Tibial nerve (tissue), 4 donors: ENCODE results near the gene PGLYRP4. TPM values are rescaled to one million over a fixed set of nuclear protein-coding genes. Genes with fewer than 3 reads are reported as not detected.

Experiments
- DNase-seq, 2 donors: peaks; one replicate each; pipeline ENCODE4 v3.0.0-alpha.2; 2019; ENCODE audit warnings: low spot score in 2 of 2
- H3K27ac ChIP-seq, 4 donors: fragments of 200-600 bp; sonication (generic) in 3 of 4; one replicate each; pipeline ENCODE4 v1.5.1; 2017 to 2019; ENCODE audit warnings: mild to moderate bottlenecking in 1 of 4
- H3K27me3 ChIP-seq, 2 donors: fragments of 200-600 bp; sonication (generic) in 1 of 2; one replicate each; pipeline versions ENCODE4 v1.5.1 to v1.6.0; 2017 to 2019
- H3K36me3 ChIP-seq, 3 donors: fragments of 200-600 bp; sonication (generic); one replicate each; pipeline ENCODE4 v1.5.1; 2018 to 2019
- H3K4me1 ChIP-seq, 4 donors: fragments of 200-600 bp; sonication (generic) in 3 of 4; one replicate each; pipeline ENCODE4 v1.5.1; 2017 to 2019
- H3K4me3 ChIP-seq, 4 donors: fragments of 200-600 bp; sonication (generic) in 3 of 4; one replicate each; pipeline ENCODE4 v1.5.1; 2017 to 2019; ENCODE audit warnings: mild to moderate bottlenecking in 1 of 4, moderate library complexity in 1 of 4
- H3K9me3 ChIP-seq, 4 donors: fragments of 200-600 bp; sonication (generic) in 3 of 4; one replicate each; pipeline ENCODE4 v1.5.1; 2017 to 2019
- EP300 ChIP-seq, 2 donors: sonication (generic); formaldehyde crosslinking; IDR thresholded peaks; one replicate each; pipeline ENCODE4 v1.6.1; 2017; ENCODE audit warnings: antibody characterized with exemption in 2 of 2, mild to moderate bottlenecking in 1 of 2
- POLR2A ChIP-seq, 2 donors: fragments of 450-650 bp; IDR thresholded peaks; one replicate each; pipeline ENCODE4 v1.6.1; 2017; ENCODE audit warnings: antibody characterized with exemption in 2 of 2, mild to moderate bottlenecking in 2 of 2, moderate library complexity in 2 of 2
- WGBS, 2 donors: methylation state at CpG; one replicate each; pipeline ENCODE4 v1.1.5; 2018; 5-methylcytosine and 5-hydroxymethylcytosine counted together
- small RNA-seq: library from RNA; depleted of rRNA; stranded (forward); fragments of <200 nt; gene quantifications from one replicate; pipeline ENCODE3, GENCODE V24; 2016
- total RNA-seq, 4 donors: library from RNA; depleted of rRNA; stranded (reverse); fragments of >200 nt; gene quantifications; one replicate each; pipeline ENCODE4 v1.1.0, GENCODE V29; 2016
- TF ChIP-seq, protein P1 (sequence below), 5 experiments: fragments of 200-600 bp in 3 of 5; fragments of 450-650 bp in 2 of 5; sonication (generic) in 3 of 5; IDR thresholded peaks; one replicate each; pipeline ENCODE4 v1.5.1; 2016 to 2019; ENCODE audit warnings: antibody characterized with exemption in 5 of 5, mild to moderate bottlenecking in 3 of 5, moderate library complexity in 2 of 5

The PGLYRP4 gene
- total RNA-seq, 4 donors from 2014 or later, result not detected

DNA sequence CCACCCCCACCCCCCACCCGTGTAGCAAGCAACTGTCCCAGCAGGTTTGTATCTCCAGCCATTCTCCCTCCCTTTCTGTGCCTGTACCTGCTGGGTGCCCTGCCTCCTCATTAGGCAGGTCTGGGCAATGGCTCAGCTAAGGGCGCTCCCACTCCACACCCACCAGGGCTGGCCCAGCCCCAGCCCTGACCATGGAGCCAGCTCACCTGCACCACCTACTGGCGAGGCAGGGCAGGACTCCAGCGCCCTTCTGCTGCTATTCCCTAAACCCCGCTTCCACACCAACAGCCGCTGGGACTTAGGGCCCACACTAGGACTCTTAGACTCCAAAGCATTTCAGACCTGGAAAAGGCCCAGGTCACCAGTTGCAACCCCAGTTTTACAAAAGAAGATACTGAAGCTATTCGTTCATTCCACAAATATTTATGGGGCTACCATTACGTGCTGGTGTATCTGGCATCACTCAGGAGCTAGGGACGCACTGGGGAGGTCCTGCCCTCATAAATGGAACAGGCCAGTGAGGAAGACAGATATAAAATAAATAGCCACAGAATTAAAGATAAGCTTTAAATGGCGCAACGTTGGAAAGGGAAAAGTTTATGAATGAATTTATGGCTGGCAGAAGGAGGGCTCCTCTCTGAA, 59.9 kb downstream of the PGLYRP4 start:
- no peak overlapping the region for H3K27ac ChIP-seq
- H3K36me3 ChIP-seq, result no peaks in the 10 kb centered on the region
- no peaks in the 10 kb centered on the region for H3K4me1 ChIP-seq
- H3K27me3 ChIP-seq, result no peaks in the 10 kb centered on the region
- no peak for DNase-seq
- WGBS, 2 donors, result 62 to 67% methylated on average over 11 of the region's 11 CpGs
- no peaks in the 10 kb centered on the region for H3K9me3 ChIP-seq
- no peak overlapping the region for H3K4me3 ChIP-seq
- TF ChIP-seq EP300 (IDR thresholded peaks at IDR 0.05) (no peak), POLR2A (IDR thresholded peaks at IDR 0.05) (no peak)
- TF ChIP-seq, protein P1, sequence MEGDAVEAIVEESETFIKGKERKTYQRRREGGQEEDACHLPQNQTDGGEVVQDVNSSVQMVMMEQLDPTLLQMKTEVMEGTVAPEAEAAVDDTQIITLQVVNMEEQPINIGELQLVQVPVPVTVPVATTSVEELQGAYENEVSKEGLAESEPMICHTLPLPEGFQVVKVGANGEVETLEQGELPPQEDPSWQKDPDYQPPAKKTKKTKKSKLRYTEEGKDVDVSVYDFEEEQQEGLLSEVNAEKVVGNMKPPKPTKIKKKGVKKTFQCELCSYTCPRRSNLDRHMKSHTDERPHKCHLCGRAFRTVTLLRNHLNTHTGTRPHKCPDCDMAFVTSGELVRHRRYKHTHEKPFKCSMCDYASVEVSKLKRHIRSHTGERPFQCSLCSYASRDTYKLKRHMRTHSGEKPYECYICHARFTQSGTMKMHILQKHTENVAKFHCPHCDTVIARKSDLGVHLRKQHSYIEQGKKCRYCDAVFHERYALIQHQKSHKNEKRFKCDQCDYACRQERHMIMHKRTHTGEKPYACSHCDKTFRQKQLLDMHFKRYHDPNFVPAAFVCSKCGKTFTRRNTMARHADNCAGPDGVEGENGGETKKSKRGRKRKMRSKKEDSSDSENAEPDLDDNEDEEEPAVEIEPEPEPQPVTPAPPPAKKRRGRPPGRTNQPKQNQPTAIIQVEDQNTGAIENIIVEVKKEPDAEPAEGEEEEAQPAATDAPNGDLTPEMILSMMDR (IDR thresholded peaks at IDR 0.05), result no peak

Small RNAs within 50 kb of the gene (small RNA-seq; reads per million reads assigned to genes)
- gene RNU6-160P (not detected), gene S100A15A (not detected)

Other genes with a start within 250 kb of the PGLYRP4 start
- not detected for gene SPRR2F, start 235.3 kb downstream of the PGLYRP4 start, total RNA-seq
- gene SPRR2G, start 198.0 kb downstream of the PGLYRP4 start, total RNA-seq, result not detected
- gene LELP1, start 145.4 kb downstream of the PGLYRP4 start, total RNA-seq, result not detected
- gene PRR9, start 131.3 kb downstream of the PGLYRP4 start, total RNA-seq, result not detected
- gene LORICRIN, start 89.2 kb downstream of the PGLYRP4 start, total RNA-seq, result under 1 TPM in 1 of 4 donors, not detected in 3; 0.44 TPM
- gene PGLYRP3, start 35.9 kb downstream of the PGLYRP4 start, total RNA-seq, result not detected
- gene S100A9, start 9.0 kb upstream of the PGLYRP4 start, total RNA-seq, result 100 to 1,000 TPM in 2 of 4 donors, 10 to 100 TPM in 2; 58.8 to 793 (median 88.3) TPM
- not detected for gene S100A12, start 26.8 kb upstream of the PGLYRP4 start, total RNA-seq
- 100 to 1,000 TPM in 1 of 4 donors, 10 to 100 TPM in 1, 1 to 10 TPM in 2; 2.4 to 118 (median 10.6) TPM for gene S100A8, start 42.2 kb upstream of the PGLYRP4 start, total RNA-seq
- not detected for gene S100A7A, start 67.7 kb upstream of the PGLYRP4 start, total RNA-seq
- 10 to 100 TPM in 1 of 4 donors, not detected in 3; 22.9 TPM for gene S100A7, start 111.8 kb upstream of the PGLYRP4 start, total RNA-seq
- gene S100A6, start 187.2 kb upstream of the PGLYRP4 start, total RNA-seq, result 1,000 to 10,000 TPM in 2 of 4 donors, 100 to 1,000 TPM in 2; 651 to 1,173 (median 946) TPM
- gene S100A5, start 192.1 kb upstream of the PGLYRP4 start, total RNA-seq, result not detected
- gene S100A4, start 197.0 kb upstream of the PGLYRP4 start, total RNA-seq, result 100 to 1,000 TPM; 398 to 439 (median 420) TPM
- 1 to 10 TPM in 2 of 4 donors, not detected in 2; 1.1 to 2.7 TPM for gene S100A3, start 200.4 kb upstream of the PGLYRP4 start, total RNA-seq
- gene S100A2, start 217.0 kb upstream of the PGLYRP4 start, total RNA-seq, result 10 to 100 TPM in 1 of 4 donors, 1 to 10 TPM in 2, not detected in 1; 2.3 to 12.6 (median 4.2) TPM